VCaP (cell line): Measurements from ENCODE around the gene NRXN2.

Experiments used
- H3K27ac ChIP-seq: fragments of 450-650 bp; 2 replicates; pipeline ENCODE4 v1.5.1; 2017
- CTCF ChIP-seq: fragments of 450-650 bp; conservative IDR thresholded peaks from 2 replicates; pipeline ENCODE4 v1.5.1; 2017; ENCODE audit warnings: mild to moderate bottlenecking, moderate library complexity

The NRXN2 gene

DNA sequence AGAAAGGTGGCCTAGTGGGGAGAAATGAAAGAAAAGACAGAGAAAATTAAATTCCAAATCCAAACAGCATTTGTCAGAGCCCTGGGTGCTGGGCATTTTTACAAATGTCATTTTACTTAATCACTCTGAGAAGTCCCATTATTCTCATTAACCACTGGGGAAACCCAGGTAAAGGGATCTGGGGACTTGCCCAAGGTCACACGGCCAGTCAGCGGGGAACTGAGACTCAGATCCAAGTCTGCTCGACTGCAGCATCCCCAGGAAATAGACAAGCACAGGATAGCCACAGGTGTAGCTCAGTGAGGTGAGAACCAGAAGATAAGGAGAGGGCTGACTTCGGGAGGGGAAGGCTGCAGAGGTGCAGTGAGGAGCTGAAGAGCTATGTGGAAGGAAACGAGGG, 7.9 kb downstream of the NRXN2 start:
- no peak for TF ChIP-seq CTCF
- no peak overlapping the region for H3K27ac ChIP-seq

- TF ChIP-seq CTCF, result no peak
Measured at GRCh38 chr11:64714666-64715065, 8.3 kb downstream of the NRXN2 start.

DNA sequence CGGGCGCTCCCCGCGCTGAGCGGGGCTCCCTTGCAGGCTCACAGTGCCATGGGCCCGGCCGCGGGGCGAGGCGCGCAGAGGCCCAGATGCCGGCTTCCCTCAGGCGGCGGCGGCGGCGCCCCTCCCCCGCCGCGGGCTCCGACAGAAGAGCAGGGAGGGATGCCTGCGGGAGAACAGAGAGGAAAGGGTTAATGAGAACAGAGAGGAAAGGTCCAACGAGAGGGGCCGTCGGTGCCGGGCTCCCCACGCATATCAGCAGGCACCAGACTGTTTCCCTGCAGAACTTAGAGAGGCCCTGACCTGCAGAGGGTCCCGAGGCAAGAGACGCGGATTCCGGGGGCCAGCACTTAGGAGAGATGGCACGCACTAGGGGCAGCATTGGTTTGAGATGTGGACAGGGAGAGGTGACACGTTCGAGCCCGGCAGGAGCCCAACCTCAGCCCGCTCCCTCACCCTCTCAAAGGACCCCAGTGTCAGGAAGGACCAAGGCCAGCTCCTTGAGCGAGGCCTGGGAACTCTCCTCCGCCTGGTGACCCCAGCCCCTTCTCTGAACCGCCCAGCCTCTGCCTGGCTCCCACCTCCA, 9.1 kb downstream of the NRXN2 start:
- peak overlapping the region; percentile 65 for H3K27ac ChIP-seq
- TF ChIP-seq CTCF, result no peak; the same call in 1 of the 2 replicates

More at GRCh38 chr11:64714666-64715065, 8.3 kb downstream of the NRXN2 start:
- no peak overlapping the region for H3K27ac ChIP-seq

- TF ChIP-seq CTCF, result no peak; the same call in none of the 2 replicates
- peak overlapping the region; percentile 65 for H3K27ac ChIP-seq
Measured at GRCh38 chr11:64713016-64713707, 9.8 kb downstream of the NRXN2 start.

GRCh38 chr11:64712430-64713015, 10.5 kb downstream of the NRXN2 start:
- TF ChIP-seq CTCF, result no peak
- H3K27ac ChIP-seq, result no peak overlapping the region

- H3K27ac ChIP-seq, result no peak overlapping the region
- TF ChIP-seq CTCF, result no peak
Measured at GRCh38 chr11:64711956-64712362, 11.0 kb downstream of the NRXN2 start.

DNA sequence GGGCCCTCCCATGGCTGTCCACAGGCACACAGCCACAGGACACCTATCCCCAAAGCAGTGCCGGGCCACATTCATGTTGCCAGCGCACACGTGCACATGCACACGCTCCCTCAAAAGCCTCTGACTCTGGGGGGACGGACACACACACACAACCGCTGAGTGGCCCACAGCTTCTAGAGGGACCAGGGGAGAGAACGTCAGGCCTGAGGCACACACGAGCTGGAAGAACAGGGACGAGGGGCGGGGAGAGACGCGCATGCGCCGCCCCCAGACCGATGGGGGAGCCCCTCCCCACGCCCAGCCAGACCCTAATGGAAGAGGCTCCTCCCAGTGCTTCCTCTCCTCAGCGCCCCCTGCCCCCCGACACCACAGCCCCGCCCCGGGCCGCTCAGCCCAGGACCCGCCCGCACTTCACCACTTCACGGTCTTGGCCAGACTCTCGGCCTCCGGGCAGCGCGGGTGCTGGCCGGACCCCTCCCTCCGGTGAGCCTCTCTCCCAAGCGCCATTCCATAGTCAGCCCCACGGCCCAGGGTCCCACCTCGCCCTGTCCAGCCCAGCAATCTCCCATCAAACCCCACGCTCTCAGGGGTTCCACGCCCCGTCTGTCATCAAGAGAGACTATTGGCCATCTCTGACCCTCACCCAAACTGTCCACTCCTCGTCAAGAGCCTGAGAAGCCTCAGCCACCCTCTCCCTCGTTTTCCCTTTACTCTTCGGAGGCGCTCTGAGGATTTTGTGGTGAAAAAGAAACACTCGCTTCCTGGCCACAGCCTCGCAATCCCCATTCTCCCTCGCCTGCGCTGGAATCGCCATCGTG, 11.7 kb downstream of the NRXN2 start:
- H3K27ac ChIP-seq, result no peak overlapping the region
- no peak for TF ChIP-seq CTCF
